A549 treated with RU486 at 1 μM for 4 hours (cell line): ENCODE results near the gene ZBED1. TPM values are rescaled to one million over a fixed set of nuclear protein-coding genes. Genes with fewer than 3 reads are reported as not detected.

Experiments used
- total RNA-seq: library from RNA; stranded (reverse); fragments of 200-300 nt; extraction: Qiagen RNA extraction; gene quantifications from 5 replicates; pipeline ENCODE4 v1.2.3, GENCODE V29; 2022; ENCODE audit warnings: low read depth

Gene ZBED1
- 26.8 to 30.2 TPM (median 28.4 TPM) in 5 replicates for total RNA-seq

GRCh38 chrX:2500803-2501558 lies at the start of gene ZBED1, which contains the start of gene DHRSX:
ZBED1 (minus strand) TSS chrX:2500976; CDS start chrX:2490719, 10,257 bp downstream.
DHRSX (minus strand) TSS chrX:2500976; CDS start chrX:2500925, 51 bp downstream.

Other genes with a start within 250 kb of the ZBED1 start
- 35.3 to 46.4 TPM (median 43.6 TPM) in 5 replicates for gene DHRSX, start within 50 bp of the ZBED1 start, total RNA-seq
- gene CD99, start 190.3 kb upstream of the ZBED1 start, total RNA-seq = 250 to 272 TPM (median 264 TPM) in 5 replicates